ENCODE measurements around the gene RAB20.

DNA sequence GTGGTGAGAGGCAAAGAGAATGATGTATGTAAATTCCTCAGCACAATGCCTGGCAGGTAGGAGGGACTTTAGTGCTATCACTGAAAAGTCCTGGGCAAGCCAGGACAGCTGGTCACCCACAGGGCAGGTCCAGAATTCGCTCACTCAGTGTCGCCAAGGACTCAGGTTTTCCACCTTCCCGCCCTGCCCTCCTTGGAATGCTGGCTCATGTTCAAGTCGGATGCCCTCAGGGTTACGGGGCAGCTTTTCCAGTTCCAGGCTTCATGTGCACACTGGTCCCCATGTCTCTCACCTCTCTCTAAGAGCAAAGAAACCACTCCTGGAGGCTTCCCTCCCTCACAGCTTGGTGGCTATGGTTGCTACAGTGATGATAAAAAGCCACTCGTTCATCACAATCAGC, 29.1 kb upstream of the RAB20 start:
- no peak for TF ChIP-seq CTCF (IDR thresholded peaks at IDR 0.05; ENCODE audit: low read depth, low read length, missing input control)
- TF ChIP-seq, protein P1, sequence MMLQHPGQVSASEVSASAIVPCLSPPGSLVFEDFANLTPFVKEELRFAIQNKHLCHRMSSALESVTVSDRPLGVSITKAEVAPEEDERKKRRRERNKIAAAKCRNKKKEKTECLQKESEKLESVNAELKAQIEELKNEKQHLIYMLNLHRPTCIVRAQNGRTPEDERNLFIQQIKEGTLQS (IDR thresholded peaks at IDR 0.05), result no peak
- no peak for TF ChIP-seq GABPA (IDR thresholded peaks at IDR 0.05 in 1 of 2, conservative IDR thresholded peaks at IDR 0.05 in 1 of 2)
- TF ChIP-seq FOXA1 (IDR thresholded peaks at IDR 0.05), result no peak
- no peak for TF ChIP-seq MAX (IDR thresholded peaks at IDR 0.05)
- no peak for TF ChIP-seq JUND (IDR thresholded peaks at IDR 0.05)
- TF ChIP-seq SP1 (IDR thresholded peaks at IDR 0.05), result no peak
- TF ChIP-seq TAF1 (conservative IDR thresholded peaks at IDR 0.05), result no peak
- TF ChIP-seq RAD21 (IDR thresholded peaks at IDR 0.05), result no peak
- TF ChIP-seq ZBTB33 (IDR thresholded peaks at IDR 0.05), result no peak
- no peak for TF ChIP-seq EGR1 (IDR thresholded peaks at IDR 0.05; ENCODE audit: low read depth in 2 of 2)

All from liver (tissue), 3 donors.